IPS-18a (cell line): ENCODE data around the gene SLIT2.
A peak's percentile ranks its signal among the peaks of the same experiment; 100 is the strongest.

ENCODE experiments used
- H3K27ac ChIP-seq: one replicate; pipeline ENCODE4 v1.5.1; 2013; ENCODE audit warnings: low read length
- H3K27me3 ChIP-seq: one replicate; pipeline ENCODE4 v1.6.1; 2013; ENCODE audit warnings: mild to moderate bottlenecking, low read length; ENCODE audit not compliant: control insufficient read depth, insufficient read depth
- H3K36me3 ChIP-seq: one replicate; pipeline ENCODE4 v1.6.1; 2013; ENCODE audit warnings: low read depth, low read length; ENCODE audit not compliant: control insufficient read depth
- H3K4me1 ChIP-seq: one replicate; pipeline ENCODE4 v1.6.1; 2013; ENCODE audit warnings: low read depth, low read length; ENCODE audit not compliant: control insufficient read depth
- H3K4me3 ChIP-seq: one replicate; pipeline ENCODE4 v1.5.1; 2013; ENCODE audit warnings: low read length
- H3K9ac ChIP-seq: one replicate; pipeline ENCODE4 v1.6.1; 2013; ENCODE audit warnings: mild to moderate bottlenecking, low read length, moderate library complexity
- H3K9me3 ChIP-seq: one replicate; pipeline ENCODE4 v1.6.1; 2013; ENCODE audit warnings: low read depth, low read length; ENCODE audit not compliant: control insufficient read depth

SLIT2 gene

GRCh38 chr4:20251796-20252655 is at the start of gene SLIT2:
Gene SLIT2, plus strand, starts transcription at chr4:20251905. Its CDS starts 1,911 bp downstream, at chr4:20253816.
- peaks cover 13% of the 10 kb centered on the region for H3K4me1 ChIP-seq
- no peak within 1 kb of the TSS for H3K27ac ChIP-seq
- H3K4me3 ChIP-seq = peak within 1 kb of the TSS; percentile 76
- H3K9ac ChIP-seq = peak within 1 kb of the TSS; percentile 61
- no peaks in the 10 kb centered on the region for H3K36me3 ChIP-seq
- no peaks in the 10 kb centered on the region for H3K9me3 ChIP-seq
- H3K27me3 ChIP-seq = peaks cover 66% of the 10 kb centered on the region

- H3K27ac ChIP-seq = no peak overlapping the region
- no peaks in the 10 kb centered on the region for H3K27me3 ChIP-seq
- no peak overlapping the region for H3K9ac ChIP-seq
- H3K36me3 ChIP-seq = no peaks in the 10 kb centered on the region
- H3K4me3 ChIP-seq = no peak overlapping the region
- no peaks in the 10 kb centered on the region for H3K9me3 ChIP-seq
- no peaks in the 10 kb centered on the region for H3K4me1 ChIP-seq
These were observed 48.2 kb upstream of the SLIT2 start for GRCh38 chr4:20203508-20203907.

GRCh38 chr4:20217521-20217920 is 34.2 kb upstream of the SLIT2 start:
- H3K4me3 ChIP-seq = no peak overlapping the region

GRCh38 chr4:20217951-20218350 is 33.8 kb upstream of the SLIT2 start:
- no peak overlapping the region for H3K4me3 ChIP-seq
- H3K27me3 ChIP-seq = no peaks in the 10 kb centered on the region
- no peaks in the 10 kb centered on the region for H3K9me3 ChIP-seq
- no peak overlapping the region for H3K27ac ChIP-seq
- H3K36me3 ChIP-seq = no peaks in the 10 kb centered on the region
- no peak overlapping the region for H3K9ac ChIP-seq
- H3K4me1 ChIP-seq = peaks cover 25% of the 10 kb centered on the region

More at GRCh38 chr4:20217521-20217920, 34.2 kb upstream of the SLIT2 start:
- Histone ChIP-seq H3K9me3 (no peaks in the 10 kb centered on the region), H3K27ac (no peak overlapping the region), H3K27me3 (no peaks in the 10 kb centered on the region), H3K36me3 (no peaks in the 10 kb centered on the region), H3K9ac (no peak overlapping the region), H3K4me1 (peaks cover 29% of the 10 kb centered on the region)

- Histone ChIP-seq H3K9ac (no peak overlapping the region), H3K36me3 (no peaks in the 10 kb centered on the region), H3K27ac (no peak overlapping the region), H3K4me1 (peaks cover 9% of the 10 kb centered on the region), H3K4me3 (no peak overlapping the region), H3K9me3 (no peaks in the 10 kb centered on the region), H3K27me3 (no peaks in the 10 kb centered on the region)
These were observed 32.2 kb upstream of the SLIT2 start for GRCh38 chr4:20219521-20219920.

GRCh38 chr4:20237894-20238537 is 13.7 kb upstream of the SLIT2 start:
- H3K27me3 ChIP-seq = no peaks in the 10 kb centered on the region
- no peaks in the 10 kb centered on the region for H3K9me3 ChIP-seq
- no peaks in the 10 kb centered on the region for H3K4me1 ChIP-seq

GRCh38 chr4:20248155-20248558 is 3.5 kb upstream of the SLIT2 start:
- Histone ChIP-seq H3K4me3 (no peak overlapping the region), H3K9ac (no peak overlapping the region), H3K9me3 (no peaks in the 10 kb centered on the region), H3K27me3 (peaks cover 27% of the 10 kb centered on the region), H3K27ac (no peak overlapping the region), H3K4me1 (no peaks in the 10 kb centered on the region), H3K36me3 (no peaks in the 10 kb centered on the region)

More at GRCh38 chr4:20237894-20238537, 13.7 kb upstream of the SLIT2 start:
- Histone ChIP-seq H3K4me3 (no peak overlapping the region), H3K36me3 (no peaks in the 10 kb centered on the region), H3K9ac (no peak overlapping the region), H3K27ac (no peak overlapping the region)

GRCh38 chr4:20249333-20249732 is 2.4 kb upstream of the SLIT2 start:
- H3K9me3 ChIP-seq = no peaks in the 10 kb centered on the region
- H3K27ac ChIP-seq = no peak overlapping the region
- H3K9ac ChIP-seq = no peak overlapping the region
- H3K36me3 ChIP-seq = no peaks in the 10 kb centered on the region
- peaks cover 39% of the 10 kb centered on the region for H3K27me3 ChIP-seq
- H3K4me3 ChIP-seq = no peak overlapping the region
- H3K4me1 ChIP-seq = no peaks in the 10 kb centered on the region

- no peak overlapping the region for H3K27ac ChIP-seq
- no peaks in the 10 kb centered on the region for H3K9me3 ChIP-seq
- peak overlapping the region; percentile 47 for H3K9ac ChIP-seq
- H3K4me3 ChIP-seq = peak overlapping the region; percentile 76
- H3K27me3 ChIP-seq = peaks cover 58% of the 10 kb centered on the region
- peaks cover 10% of the 10 kb centered on the region for H3K4me1 ChIP-seq
- H3K36me3 ChIP-seq = no peaks in the 10 kb centered on the region
These were observed 492 bp upstream of the SLIT2 start for GRCh38 chr4:20251031-20251795.

- H3K9ac ChIP-seq = no peak overlapping the region
- H3K27me3 ChIP-seq = peaks cover 73% of the 10 kb centered on the region
- H3K36me3 ChIP-seq = no peaks in the 10 kb centered on the region
- H3K4me1 ChIP-seq = peaks cover 13% of the 10 kb centered on the region
- peak overlapping the region; percentile 76 for H3K4me3 ChIP-seq
- H3K27ac ChIP-seq = no peak overlapping the region
- no peaks in the 10 kb centered on the region for H3K9me3 ChIP-seq
These were observed 1.1 kb downstream of the SLIT2 start for GRCh38 chr4:20252656-20253282.

- Histone ChIP-seq H3K27ac (no peak overlapping the region), H3K9me3 (no peaks in the 10 kb centered on the region), H3K36me3 (no peaks in the 10 kb centered on the region), H3K4me3 (peak overlapping the region; percentile 76), H3K27me3 (peaks cover 76% of the 10 kb centered on the region), H3K9ac (no peak overlapping the region), H3K4me1 (peaks cover 13% of the 10 kb centered on the region)
These were observed 1.6 kb downstream of the SLIT2 start for GRCh38 chr4:20253283-20253734.
